RWPE1 (cell line): ENCODE data around the gene PRIMA1.

Source experiments
- CTCF ChIA-PET: fragments of 350-600 bp; sonication (Branson Sonifier 250); formaldehyde crosslinking; extraction: SDS; loops from one replicate; lab custom pipeline; 2021; lab: Yijun Ruan, JAX
- POLR2A ChIA-PET: fragments of 400-600 bp; formaldehyde crosslinking; extraction: SDS; loops from one replicate; lab custom pipeline; 2020; ENCODE audit warnings: antibody characterized with exemption; ENCODE audit not compliant: low non-redundant PET; lab: Yijun Ruan, JAX
- DNase-seq: peaks from one replicate; pipeline ENCODE4 v3.0.0; 2012; ENCODE audit warnings: low spot score
- H3K27ac ChIP-seq: fragments of 450-650 bp; 2 replicates; pipeline ENCODE4 v1.5.1; 2017
- TF ChIP-seq, protein P1 (sequence below): fragments of 450-650 bp; conservative IDR thresholded peaks from 2 replicates; pipeline ENCODE4 v1.5.1; 2017; ENCODE audit warnings: low read depth, mild to moderate bottlenecking

PRIMA1 gene

DNA sequence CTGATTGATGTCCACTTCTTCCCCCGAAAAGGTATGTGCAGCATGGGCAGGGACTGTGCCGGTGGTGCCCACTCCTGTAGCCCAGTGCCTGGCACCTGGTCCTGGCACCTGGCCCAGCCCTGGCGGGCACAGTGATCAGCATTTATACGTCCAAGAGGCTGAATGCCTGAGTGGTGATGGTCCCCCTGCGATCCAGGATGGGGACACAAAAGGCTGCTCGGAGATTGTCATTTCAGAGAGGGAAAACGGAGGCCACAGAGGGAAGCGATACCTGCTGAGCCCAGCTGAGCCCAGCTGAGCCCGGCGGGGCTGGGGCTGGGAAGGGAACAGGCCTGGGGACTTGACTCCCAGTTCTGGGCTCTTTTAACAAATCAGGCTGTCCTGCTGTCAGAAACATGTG lies 55.8 kb downstream of the PRIMA1 start:
- CTCF ChIA-PET: no interaction called here
- no peak for DNase-seq
- TF ChIP-seq, protein P1, sequence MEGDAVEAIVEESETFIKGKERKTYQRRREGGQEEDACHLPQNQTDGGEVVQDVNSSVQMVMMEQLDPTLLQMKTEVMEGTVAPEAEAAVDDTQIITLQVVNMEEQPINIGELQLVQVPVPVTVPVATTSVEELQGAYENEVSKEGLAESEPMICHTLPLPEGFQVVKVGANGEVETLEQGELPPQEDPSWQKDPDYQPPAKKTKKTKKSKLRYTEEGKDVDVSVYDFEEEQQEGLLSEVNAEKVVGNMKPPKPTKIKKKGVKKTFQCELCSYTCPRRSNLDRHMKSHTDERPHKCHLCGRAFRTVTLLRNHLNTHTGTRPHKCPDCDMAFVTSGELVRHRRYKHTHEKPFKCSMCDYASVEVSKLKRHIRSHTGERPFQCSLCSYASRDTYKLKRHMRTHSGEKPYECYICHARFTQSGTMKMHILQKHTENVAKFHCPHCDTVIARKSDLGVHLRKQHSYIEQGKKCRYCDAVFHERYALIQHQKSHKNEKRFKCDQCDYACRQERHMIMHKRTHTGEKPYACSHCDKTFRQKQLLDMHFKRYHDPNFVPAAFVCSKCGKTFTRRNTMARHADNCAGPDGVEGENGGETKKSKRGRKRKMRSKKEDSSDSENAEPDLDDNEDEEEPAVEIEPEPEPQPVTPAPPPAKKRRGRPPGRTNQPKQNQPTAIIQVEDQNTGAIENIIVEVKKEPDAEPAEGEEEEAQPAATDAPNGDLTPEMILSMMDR: no peak

DNA sequence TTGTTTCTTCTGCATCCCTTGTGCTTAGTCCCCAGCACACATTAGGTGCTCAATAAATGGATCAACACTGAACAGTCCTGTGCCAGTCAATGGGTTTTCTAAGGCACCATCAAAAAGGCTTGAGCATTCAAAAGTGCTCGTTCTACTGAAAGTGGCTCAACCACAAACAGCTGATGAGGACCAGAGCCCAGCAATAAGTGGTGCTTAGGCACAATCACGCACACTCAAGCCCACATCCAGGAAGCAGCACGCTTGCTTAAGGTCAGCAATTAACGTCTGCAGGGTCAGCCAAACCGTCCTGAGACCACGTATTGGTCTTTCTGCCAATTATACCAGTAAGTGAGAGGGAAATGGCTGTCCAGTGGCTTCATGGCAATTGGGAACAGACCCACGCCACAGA lies 56.5 kb downstream of the PRIMA1 start:
- no peak for DNase-seq
- no peak overlapping the region for H3K27ac ChIP-seq
- ChIA-PET POLR2A (no interaction called here), CTCF (no interaction called here)
- TF ChIP-seq, protein P1: no peak

More for the DNA sequence above, 55.8 kb downstream of the PRIMA1 start:
- POLR2A ChIA-PET: no interaction called here
- H3K27ac ChIP-seq: no peak overlapping the region

DNA sequence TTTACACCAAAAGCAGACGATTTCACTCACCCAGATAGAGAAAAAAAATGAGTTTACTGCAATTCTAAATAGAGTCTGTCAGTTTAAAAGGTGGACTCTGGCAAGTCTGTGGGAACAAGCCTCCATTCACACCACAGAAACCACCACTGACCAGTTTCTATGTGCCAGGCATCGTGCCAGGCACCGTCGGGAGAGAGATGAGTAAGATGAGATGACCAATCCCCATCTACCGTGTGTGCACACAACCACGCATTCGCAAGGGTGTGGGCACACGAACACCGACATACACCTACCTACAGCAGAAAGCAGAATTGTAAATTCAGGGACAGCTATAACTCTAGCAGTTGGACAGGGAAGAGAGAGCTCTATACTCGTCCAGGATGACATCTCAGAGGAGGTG lies 58.3 kb downstream of the PRIMA1 start:
- H3K27ac ChIP-seq: no peak overlapping the region
- POLR2A ChIA-PET: no interaction called here
- TF ChIP-seq, protein P1: no peak
- CTCF ChIA-PET: no interaction called here
- DNase-seq: peak; percentile 42

DNA sequence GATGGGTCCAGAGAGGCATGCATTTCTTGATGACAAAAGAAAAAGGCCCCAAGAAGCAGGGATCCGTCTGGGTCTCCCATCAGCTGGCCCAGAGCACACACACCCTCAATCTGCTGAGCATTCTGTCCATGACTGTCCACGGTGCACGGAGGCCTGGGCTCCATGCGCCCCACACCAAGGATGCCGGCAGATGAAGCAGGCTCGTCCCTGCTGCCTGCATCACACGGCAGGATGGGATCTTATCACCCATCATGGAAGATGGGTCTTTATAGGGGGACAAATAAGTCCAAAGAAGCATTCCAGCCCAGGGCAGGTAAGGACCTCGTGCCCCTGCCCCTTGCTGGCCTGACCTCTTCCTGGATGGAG lies 59.7 kb downstream of the PRIMA1 start:
- POLR2A ChIA-PET: no interaction called here
- H3K27ac ChIP-seq: no peak overlapping the region
- TF ChIP-seq, protein P1: no peak
- no peak for DNase-seq
- CTCF ChIA-PET: no interaction called here

DNA sequence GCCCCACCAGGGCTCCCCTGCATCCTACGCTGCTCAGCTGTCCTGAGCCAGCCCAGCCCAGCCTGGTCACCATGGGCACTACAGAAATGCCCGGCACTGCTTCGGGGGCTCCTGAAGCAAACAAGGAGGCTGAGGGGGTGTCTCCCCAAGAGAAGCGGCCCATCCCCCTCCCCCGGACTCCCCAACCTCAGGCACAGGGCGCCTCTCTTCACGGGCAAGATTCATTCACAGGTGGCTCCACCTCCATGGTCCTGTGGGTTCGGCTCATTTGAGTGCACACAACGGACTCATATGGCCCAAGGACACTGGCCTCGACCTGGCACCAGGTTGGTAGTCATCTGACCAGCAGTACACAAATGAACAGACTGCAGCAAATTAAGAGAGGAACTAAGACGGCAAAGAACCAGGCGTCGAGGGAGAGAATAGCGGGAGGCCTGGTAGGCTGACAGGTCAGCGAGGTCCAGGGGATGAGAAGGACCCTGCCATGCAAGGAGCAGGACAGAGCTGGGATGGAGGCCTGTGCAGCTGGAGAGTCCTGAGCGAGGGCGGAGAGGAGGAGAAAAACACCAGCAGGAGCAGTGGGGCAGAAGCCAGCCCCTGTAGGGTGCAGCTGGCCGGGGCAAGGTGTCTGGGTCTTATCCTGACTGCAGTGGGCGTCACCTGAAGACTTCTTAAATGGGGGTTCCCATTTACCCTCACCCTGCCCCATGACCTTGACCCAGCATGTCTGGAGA lies 60.2 kb downstream of the PRIMA1 start:
- POLR2A ChIA-PET: interaction anchor here (0.5 kb wide), 1 partner anchor 11 kb away, joined by 3 read pairs; no protein-coding TSS in a partner anchor
- CTCF ChIA-PET: no interaction called here
- no peak for DNase-seq
- H3K27ac ChIP-seq: no peak overlapping the region
- TF ChIP-seq, protein P1: no peak

DNA sequence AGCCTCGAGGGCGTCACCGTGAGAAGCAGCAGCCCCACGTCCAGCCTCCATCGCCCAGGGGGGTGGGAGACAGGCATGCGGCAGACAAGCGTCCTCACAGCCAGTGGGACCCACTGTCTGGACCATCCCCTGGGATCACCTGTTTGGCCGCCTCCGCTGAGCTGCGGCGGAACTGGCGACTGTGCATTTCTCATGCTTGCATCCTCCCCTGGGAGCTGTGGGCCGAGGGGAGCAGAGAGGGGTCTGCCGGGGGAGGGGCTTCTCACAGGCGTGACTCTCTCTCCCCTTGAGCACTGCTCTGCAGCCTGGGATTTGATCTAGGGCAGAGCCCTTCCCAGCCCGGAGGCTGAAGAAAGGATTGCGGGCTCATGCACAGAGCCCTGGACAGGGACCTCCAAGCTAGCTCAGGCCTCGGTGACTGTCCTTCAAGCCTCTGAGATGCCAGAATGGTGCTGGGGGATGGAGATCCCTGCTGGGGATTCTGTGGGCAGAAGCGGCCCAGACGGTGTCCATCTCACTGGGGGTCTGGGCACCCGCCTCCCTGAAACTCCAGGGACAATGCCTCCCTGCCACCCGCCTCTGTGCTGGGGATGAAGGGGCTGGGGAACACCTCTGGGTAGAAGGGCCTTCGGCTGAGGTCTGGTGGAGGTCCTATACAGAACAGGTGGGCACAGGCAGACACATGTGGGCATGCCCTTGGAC lies 61.1 kb downstream of the PRIMA1 start:
- ChIA-PET CTCF (no interaction called here), POLR2A (no interaction called here)
- no peak overlapping the region for H3K27ac ChIP-seq
- TF ChIP-seq, protein P1: no peak
- DNase-seq: no peak
